ENCODE measurements around the gene MYO9B.

Gene MYO9B

DNA sequence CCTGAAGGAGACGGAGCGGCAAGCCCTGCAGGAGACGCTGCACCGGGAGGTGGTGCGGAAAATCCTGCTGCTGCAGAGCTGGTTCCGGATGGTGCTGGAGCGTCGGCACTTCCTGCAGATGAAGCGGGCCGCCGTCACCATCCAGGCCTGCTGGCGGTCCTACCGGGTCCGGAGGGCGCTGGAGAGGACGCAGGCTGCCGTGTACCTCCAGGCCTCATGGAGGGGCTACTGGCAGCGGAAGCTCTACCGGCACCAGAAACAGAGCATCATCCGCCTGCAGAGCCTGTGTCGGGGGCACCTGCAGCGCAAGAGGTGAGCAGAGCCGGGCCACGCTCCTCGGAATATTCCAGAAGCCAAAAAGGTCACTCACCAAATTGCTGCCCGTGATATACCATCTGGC is 117.2 kb downstream of the MYO9B start:
- H3K4me3 ChIP-seq (ENCODE audit: low read length, poor library complexity, severe bottlenecking), result no peak overlapping the region
- TF ChIP-seq, protein P1, sequence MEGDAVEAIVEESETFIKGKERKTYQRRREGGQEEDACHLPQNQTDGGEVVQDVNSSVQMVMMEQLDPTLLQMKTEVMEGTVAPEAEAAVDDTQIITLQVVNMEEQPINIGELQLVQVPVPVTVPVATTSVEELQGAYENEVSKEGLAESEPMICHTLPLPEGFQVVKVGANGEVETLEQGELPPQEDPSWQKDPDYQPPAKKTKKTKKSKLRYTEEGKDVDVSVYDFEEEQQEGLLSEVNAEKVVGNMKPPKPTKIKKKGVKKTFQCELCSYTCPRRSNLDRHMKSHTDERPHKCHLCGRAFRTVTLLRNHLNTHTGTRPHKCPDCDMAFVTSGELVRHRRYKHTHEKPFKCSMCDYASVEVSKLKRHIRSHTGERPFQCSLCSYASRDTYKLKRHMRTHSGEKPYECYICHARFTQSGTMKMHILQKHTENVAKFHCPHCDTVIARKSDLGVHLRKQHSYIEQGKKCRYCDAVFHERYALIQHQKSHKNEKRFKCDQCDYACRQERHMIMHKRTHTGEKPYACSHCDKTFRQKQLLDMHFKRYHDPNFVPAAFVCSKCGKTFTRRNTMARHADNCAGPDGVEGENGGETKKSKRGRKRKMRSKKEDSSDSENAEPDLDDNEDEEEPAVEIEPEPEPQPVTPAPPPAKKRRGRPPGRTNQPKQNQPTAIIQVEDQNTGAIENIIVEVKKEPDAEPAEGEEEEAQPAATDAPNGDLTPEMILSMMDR (conservative IDR thresholded peaks at IDR 0.05; ENCODE audit: low read length), result no peak
- no peak for TF ChIP-seq EZH2phosphoT487 (IDR thresholded peaks at IDR 0.05; ENCODE audit: borderline replicate concordance)
- H3K36me3 ChIP-seq (ENCODE audit: insufficient read depth, low read length), result peaks cover 59% of the 10 kb centered on the region; the same call in 1 of the 2 replicates
- H3F3A ChIP-seq (ENCODE audit: low read depth), result no peaks in the 10 kb centered on the region
- H4K20me1 ChIP-seq (ENCODE audit: insufficient read depth, low read length, poor library complexity, severe bottlenecking), result no peaks in the 10 kb centered on the region
- H3K9me2 ChIP-seq (replicated peaks; ENCODE audit: low read depth, low read length), result no peaks in the 10 kb centered on the region
- no peaks in the 10 kb centered on the region for H3K4me1 ChIP-seq (ENCODE audit: insufficient read depth, low read length, poor library complexity, severe bottlenecking)
- H3K4me2 ChIP-seq (ENCODE audit: low read depth, low read length, poor library complexity, severe bottlenecking), result no peak overlapping the region
- no peaks in the 10 kb centered on the region for H3K27me3 ChIP-seq (ENCODE audit: insufficient read depth, low read length, poor library complexity, severe bottlenecking)
- no peaks in the 10 kb centered on the region for H3K79me2 ChIP-seq (ENCODE audit: insufficient read depth, low read length)
- no peaks in the 10 kb centered on the region for H3K9me3 ChIP-seq (ENCODE audit: insufficient read depth, low read depth, low read length)
- H3K9ac ChIP-seq (ENCODE audit: low read depth, low read length, poor library complexity, severe bottlenecking), result no peak overlapping the region
- no peak overlapping the region for H2AFZ ChIP-seq (ENCODE audit: low read length)

DNA sequence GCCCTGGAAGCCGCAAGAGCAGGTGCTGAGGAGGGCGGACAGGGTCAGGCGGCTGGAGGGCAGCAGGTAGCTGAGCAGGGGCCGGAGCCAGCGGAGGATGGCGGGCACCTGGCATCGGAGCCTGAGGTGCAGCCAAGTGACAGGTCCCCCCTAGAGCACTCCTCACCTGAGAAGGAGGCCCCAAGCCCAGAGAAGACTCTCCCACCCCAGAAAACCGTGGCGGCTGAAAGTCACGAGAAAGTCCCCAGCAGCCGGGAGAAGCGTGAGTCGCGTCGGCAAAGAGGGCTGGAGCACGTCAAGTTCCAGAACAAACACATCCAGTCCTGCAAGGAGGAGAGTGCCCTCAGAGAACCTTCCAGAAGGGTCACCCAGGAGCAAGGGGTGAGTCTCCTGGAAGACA is 119.0 kb downstream of the MYO9B start:
- Histone ChIP-seq H3K9me3 (ENCODE audit: insufficient read depth, low read depth, low read length) (no peaks in the 10 kb centered on the region), H3K27me3 (ENCODE audit: insufficient read depth, low read length, poor library complexity, severe bottlenecking) (no peaks in the 10 kb centered on the region), H4K20me1 (ENCODE audit: insufficient read depth, low read length, poor library complexity, severe bottlenecking) (no peaks in the 10 kb centered on the region), H3K4me2 (ENCODE audit: low read depth, low read length, poor library complexity, severe bottlenecking) (no peak overlapping the region), H3K9ac (ENCODE audit: low read depth, low read length, poor library complexity, severe bottlenecking) (no peak overlapping the region), H3K36me3 (ENCODE audit: insufficient read depth, low read length) (peaks cover 59% of the 10 kb centered on the region; the same call in 1 of the 2 replicates), H3K9me2 (replicated peaks; ENCODE audit: low read depth, low read length) (no peaks in the 10 kb centered on the region), H2AFZ (ENCODE audit: low read length) (no peak overlapping the region), H3K79me2 (ENCODE audit: insufficient read depth, low read length) (no peaks in the 10 kb centered on the region), H3K4me3 (ENCODE audit: low read length, poor library complexity, severe bottlenecking) (no peak overlapping the region), H3K4me1 (ENCODE audit: insufficient read depth, low read length, poor library complexity, severe bottlenecking) (no peaks in the 10 kb centered on the region), H3F3A (ENCODE audit: low read depth) (no peaks in the 10 kb centered on the region)
- no peak for TF ChIP-seq EZH2phosphoT487 (IDR thresholded peaks at IDR 0.05; ENCODE audit: borderline replicate concordance)
- TF ChIP-seq, protein P1 (conservative IDR thresholded peaks at IDR 0.05; ENCODE audit: low read length), result no peak

DNA sequence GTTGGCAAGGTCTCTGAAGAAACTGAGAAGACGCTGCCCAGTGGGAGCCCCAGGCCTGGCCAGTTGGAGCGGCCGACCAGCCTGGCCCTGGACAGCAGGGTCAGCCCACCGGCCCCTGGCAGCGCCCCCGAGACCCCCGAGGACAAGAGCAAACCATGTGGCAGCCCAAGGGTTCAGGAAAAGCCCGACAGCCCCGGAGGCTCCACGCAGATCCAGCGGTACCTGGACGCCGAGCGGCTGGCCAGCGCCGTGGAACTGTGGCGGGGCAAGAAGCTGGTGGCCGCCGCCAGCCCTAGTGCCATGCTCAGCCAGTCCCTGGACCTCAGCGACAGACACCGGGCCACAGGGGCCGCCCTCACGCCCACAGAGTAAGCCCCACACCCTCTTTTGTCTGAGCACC is 119.5 kb downstream of the MYO9B start:
- Histone ChIP-seq H3F3A (ENCODE audit: low read depth) (no peaks in the 10 kb centered on the region), H3K9ac (ENCODE audit: low read depth, low read length, poor library complexity, severe bottlenecking) (no peak overlapping the region), H3K4me3 (ENCODE audit: low read length, poor library complexity, severe bottlenecking) (no peak overlapping the region), H3K36me3 (ENCODE audit: insufficient read depth, low read length) (peaks cover 59% of the 10 kb centered on the region; the same call in 1 of the 2 replicates), H2AFZ (ENCODE audit: low read length) (no peak overlapping the region), H3K27me3 (ENCODE audit: insufficient read depth, low read length, poor library complexity, severe bottlenecking) (no peaks in the 10 kb centered on the region), H3K79me2 (ENCODE audit: insufficient read depth, low read length) (no peaks in the 10 kb centered on the region), H3K4me2 (ENCODE audit: low read depth, low read length, poor library complexity, severe bottlenecking) (no peak overlapping the region), H3K4me1 (ENCODE audit: insufficient read depth, low read length, poor library complexity, severe bottlenecking) (no peaks in the 10 kb centered on the region), H4K20me1 (ENCODE audit: insufficient read depth, low read length, poor library complexity, severe bottlenecking) (no peaks in the 10 kb centered on the region), H3K9me3 (ENCODE audit: insufficient read depth, low read depth, low read length) (no peaks in the 10 kb centered on the region), H3K9me2 (replicated peaks; ENCODE audit: low read depth, low read length) (no peaks in the 10 kb centered on the region)
- TF ChIP-seq EZH2phosphoT487 (IDR thresholded peaks at IDR 0.05; ENCODE audit: borderline replicate concordance), result no peak
- TF ChIP-seq, protein P1 (conservative IDR thresholded peaks at IDR 0.05; ENCODE audit: low read length), result no peak
